SJSA1 (cell line): Measurements from ENCODE around the gene ELK1. TPM values are rescaled to one million over a fixed set of nuclear protein-coding genes. Genes with fewer than 3 reads are reported as not detected.
"Not testable (repeated sequence)": the region's sequence is repeated elsewhere in the genome, so short reads cannot be mapped to it uniquely, and the experiment has no call there.

Source experiments
- DNase-seq, 2 experiments: peaks; one replicate each; pipeline ENCODE4 v3.0.0-alpha.2; 2015 to 2020; ENCODE audit warnings: low spot score in 2 of 2, low read depth in 1 of 2
- H3K27ac ChIP-seq: fragments of 250-450 bp; sonication (Bioruptor Pico); 2 replicates; pipeline ENCODE4 v1.5.1; 2020; ENCODE audit warnings: mild to moderate bottlenecking, moderate library complexity
- H3K27me3 ChIP-seq: fragments of 250-450 bp; sonication (Bioruptor Pico); replicated peaks from 2 replicates; pipeline ENCODE4 v1.5.1; 2020; ENCODE audit warnings: mild to moderate bottlenecking, moderate library complexity
- H3K36me3 ChIP-seq: fragments of 250-450 bp; sonication (Bioruptor Pico); 2 replicates; pipeline ENCODE4 v1.5.1; 2020; ENCODE audit warnings: mild to moderate bottlenecking
- H3K4me1 ChIP-seq: fragments of 250-450 bp; sonication (Bioruptor Pico); replicated peaks from 2 replicates; pipeline ENCODE4 v1.6.1; 2021; ENCODE audit warnings: mild to moderate bottlenecking
- H3K4me3 ChIP-seq: fragments of 250-450 bp; sonication (Bioruptor Pico); 2 replicates; pipeline ENCODE4 v1.5.1; 2020; ENCODE audit warnings: mild to moderate bottlenecking
- H3K9me3 ChIP-seq: fragments of 250-450 bp; sonication (Bioruptor Pico); replicated peaks from 2 replicates; pipeline ENCODE4 v1.5.1; 2020; ENCODE audit warnings: mild to moderate bottlenecking
- total RNA-seq: library from RNA; depleted of rRNA; stranded (reverse); fragments of >200 nt; shearing (Covaris generic); gene quantifications from 2 replicates; pipeline ENCODE4 v1.2.3, GENCODE V29; 2014

Gene ELK1
- total RNA-seq, 1 experiment from 2014 or later: 32.6 TPM

DNA sequence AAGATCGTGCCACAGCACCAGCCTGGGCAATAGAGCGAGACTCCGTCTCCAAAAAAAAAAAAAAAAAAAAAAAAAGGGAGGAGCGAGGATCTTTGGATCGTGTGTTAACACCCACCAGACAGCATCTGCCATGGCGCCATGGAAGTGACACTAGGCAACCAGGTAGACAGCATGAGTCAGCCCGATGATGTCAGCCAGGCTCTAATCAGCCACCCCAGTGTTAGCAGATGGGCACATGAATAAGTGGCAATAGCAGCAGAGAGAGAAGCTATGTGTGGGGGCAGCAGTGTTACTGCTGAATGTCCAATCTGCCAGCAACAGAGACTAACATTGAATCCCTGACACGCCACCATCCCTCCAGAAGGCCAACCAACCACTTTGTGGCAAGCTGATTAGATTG is 37.3 kb downstream of the ELK1 start:
- Histone ChIP-seq H3K4me3 (no peak overlapping the region), H3K36me3 (no peaks in the 10 kb centered on the region), H3K27ac (no peak overlapping the region), H3K4me1 (no peaks in the 10 kb centered on the region), H3K9me3 (no peaks in the 10 kb centered on the region), H3K27me3 (no peaks in the 10 kb centered on the region)
- DNase-seq: no peak

DNA sequence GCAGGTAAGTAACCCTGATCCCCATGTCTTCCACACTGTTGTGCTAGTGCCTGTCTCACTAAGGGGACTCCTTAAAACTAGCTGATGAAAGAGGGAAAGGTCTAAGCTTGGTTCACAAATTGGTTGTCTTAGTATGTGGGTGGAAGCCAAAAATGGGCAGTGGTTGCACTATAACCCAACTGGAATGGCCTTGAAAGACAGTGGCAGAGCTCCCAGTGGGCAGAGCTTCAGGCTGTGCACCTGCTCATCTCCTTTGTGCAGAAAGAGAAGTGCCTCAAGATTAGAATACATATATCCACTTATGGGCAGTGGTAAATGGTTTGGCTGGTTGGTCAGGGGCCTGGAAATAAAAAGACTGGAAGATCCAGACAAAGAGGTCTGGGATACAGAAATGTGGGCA is 37.9 kb downstream of the ELK1 start:
- H3K4me3 ChIP-seq: no peak overlapping the region
- H3K36me3 ChIP-seq: no peaks in the 10 kb centered on the region
- no peaks in the 10 kb centered on the region for H3K9me3 ChIP-seq
- H3K27me3 ChIP-seq: no peaks in the 10 kb centered on the region
- no peak overlapping the region for H3K27ac ChIP-seq
- H3K4me1 ChIP-seq: no peaks in the 10 kb centered on the region
- DNase-seq: no peak

GRCh38 chrX:47611926-47612325 is 38.4 kb downstream of the ELK1 start:
- no peak for DNase-seq
- no peaks in the 10 kb centered on the region for H3K36me3 ChIP-seq
- no peak overlapping the region for H3K4me3 ChIP-seq
- H3K27me3 ChIP-seq: no peaks in the 10 kb centered on the region
- no peaks in the 10 kb centered on the region for H3K4me1 ChIP-seq
- H3K9me3 ChIP-seq: no peaks in the 10 kb centered on the region
- H3K27ac ChIP-seq: no peak overlapping the region

- no peak overlapping the region for H3K4me3 ChIP-seq
- H3K36me3 ChIP-seq: no peaks in the 10 kb centered on the region
- H3K4me1 ChIP-seq: no peaks in the 10 kb centered on the region
- no peak for DNase-seq
- H3K9me3 ChIP-seq: no peaks in the 10 kb centered on the region
- no peaks in the 10 kb centered on the region for H3K27me3 ChIP-seq
- H3K27ac ChIP-seq: no peak overlapping the region
These were observed 38.9 kb downstream of the ELK1 start for GRCh38 chrX:47611489-47611888.

GRCh38 chrX:47610511-47610910 is 39.9 kb downstream of the ELK1 start:
- no peaks in the 10 kb centered on the region for H3K27me3 ChIP-seq
- no peaks in the 10 kb centered on the region for H3K36me3 ChIP-seq
- H3K4me3 ChIP-seq: no peak overlapping the region
- no peaks in the 10 kb centered on the region for H3K9me3 ChIP-seq
- no peaks in the 10 kb centered on the region for H3K4me1 ChIP-seq
- no peak for DNase-seq
- no peak overlapping the region for H3K27ac ChIP-seq

DNA sequence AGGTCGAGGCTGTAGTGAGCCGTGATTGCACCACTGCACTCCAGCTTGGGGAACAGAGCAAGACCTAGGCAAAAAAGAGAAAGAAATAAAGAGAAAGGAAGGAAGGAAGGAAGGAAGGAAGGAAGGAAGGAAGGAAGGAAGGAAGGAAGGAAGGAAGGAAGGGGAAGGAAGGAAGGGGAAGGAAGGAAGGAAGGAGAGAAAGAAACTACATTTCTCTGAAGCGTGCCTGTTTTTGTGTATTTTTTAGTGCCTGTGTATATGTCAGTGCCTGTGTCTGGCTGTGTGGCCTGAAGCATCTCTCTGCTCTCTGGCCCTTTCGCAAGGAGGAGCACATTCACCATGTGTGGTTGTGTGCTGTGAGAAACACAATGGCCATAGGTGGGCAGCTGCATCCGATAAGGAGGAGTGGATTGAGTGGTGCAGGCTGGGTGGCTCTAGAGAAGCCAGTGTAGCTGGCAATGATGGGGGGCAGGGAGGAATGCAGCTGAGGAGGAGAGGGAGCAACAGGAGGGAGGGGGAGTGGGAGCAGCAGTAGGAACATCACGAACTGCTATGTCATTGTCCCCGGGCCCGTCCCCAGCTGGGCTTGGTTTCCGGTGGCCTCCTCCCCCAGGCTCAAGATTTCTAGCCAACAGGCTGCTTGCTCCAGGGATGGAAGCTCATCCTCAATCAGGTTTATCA is 42.1 kb downstream of the ELK1 start:
- DNase-seq: no peak
- no peaks in the 10 kb centered on the region for H3K36me3 ChIP-seq
- H3K9me3 ChIP-seq: no peaks in the 10 kb centered on the region
- H3K27me3 ChIP-seq: no peaks in the 10 kb centered on the region
- H3K4me3 ChIP-seq: no peak overlapping the region
- no peaks in the 10 kb centered on the region for H3K4me1 ChIP-seq
- no peak overlapping the region for H3K27ac ChIP-seq

- Histone ChIP-seq H3K27ac (no peak overlapping the region), H3K27me3 (no peaks in the 10 kb centered on the region), H3K4me3 (no peak overlapping the region), H3K4me1 (no peaks in the 10 kb centered on the region), H3K9me3 (no peaks in the 10 kb centered on the region), H3K36me3 (no peaks in the 10 kb centered on the region)
- DNase-seq: no peak
These were observed 43.3 kb downstream of the ELK1 start for GRCh38 chrX:47607091-47607490.

GRCh38 chrX:47605024-47605423 is 45.3 kb downstream of the ELK1 start:
- H3K4me3 ChIP-seq: no peak overlapping the region
- no peak overlapping the region for H3K27ac ChIP-seq
- no peaks in the 10 kb centered on the region for H3K36me3 ChIP-seq
- DNase-seq: no peak
- no peaks in the 10 kb centered on the region for H3K27me3 ChIP-seq
- H3K9me3 ChIP-seq: no peaks in the 10 kb centered on the region
- no peaks in the 10 kb centered on the region for H3K4me1 ChIP-seq

DNA sequence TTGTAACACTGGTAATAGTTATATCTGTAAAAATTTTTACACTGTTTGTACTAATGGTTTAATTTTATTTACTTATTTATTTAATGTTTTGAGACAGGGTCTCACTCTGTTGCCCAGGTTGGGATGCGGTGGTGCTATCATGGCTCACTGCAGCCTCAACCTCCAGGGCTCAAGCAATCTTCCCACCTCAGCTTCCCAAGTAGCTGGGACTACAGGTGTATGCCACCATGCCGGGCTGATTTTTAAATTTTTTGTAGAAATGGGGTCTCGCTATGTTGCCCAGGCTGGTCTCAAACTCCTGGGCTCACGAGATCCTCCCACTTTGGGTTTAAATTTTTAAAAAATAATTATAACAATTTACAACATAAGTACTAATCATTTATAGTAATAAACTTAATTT is 47.2 kb downstream of the ELK1 start:
- H3K4me1 ChIP-seq: not testable (repeated sequence)

GRCh38 chrX:47597222-47597621 is 53.1 kb downstream of the ELK1 start:
- Histone ChIP-seq H3K36me3 (no peaks in the 10 kb centered on the region), H3K27ac (no peak overlapping the region), H3K9me3 (no peaks in the 10 kb centered on the region), H3K27me3 (no peaks in the 10 kb centered on the region), H3K4me1 (no peaks in the 10 kb centered on the region), H3K4me3 (no peak overlapping the region)
- DNase-seq: no peak

More for the DNA sequence above, 47.2 kb downstream of the ELK1 start:
- H3K4me3 ChIP-seq, DNase-seq, H3K27me3 ChIP-seq, H3K36me3 ChIP-seq, H3K27ac ChIP-seq, H3K9me3 ChIP-seq: not testable (repeated sequence)

DNA sequence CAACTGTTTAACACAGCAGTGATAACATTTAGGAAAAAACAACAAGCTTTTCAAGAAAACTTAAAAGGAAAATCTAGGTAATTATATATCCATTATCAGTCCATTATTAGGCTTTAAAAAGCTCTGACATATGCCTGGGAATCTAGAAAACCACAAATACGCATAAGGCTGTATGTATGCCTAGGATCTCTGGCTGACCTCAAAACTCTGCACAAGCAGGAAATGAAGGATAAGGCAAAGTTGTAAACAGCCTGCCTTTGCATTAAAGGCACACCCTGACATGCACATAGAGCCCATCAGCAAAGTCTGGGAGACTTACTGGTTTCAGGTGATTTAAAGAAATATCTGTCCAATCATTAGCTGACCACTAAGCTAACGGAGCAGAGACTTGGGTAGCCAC is 54.1 kb downstream of the ELK1 start:
- H3K4me3 ChIP-seq: no peak overlapping the region
- no peaks in the 10 kb centered on the region for H3K4me1 ChIP-seq
- no peaks in the 10 kb centered on the region for H3K36me3 ChIP-seq
- H3K27ac ChIP-seq: no peak overlapping the region
- DNase-seq: no peak
- no peaks in the 10 kb centered on the region for H3K9me3 ChIP-seq
- H3K27me3 ChIP-seq: no peaks in the 10 kb centered on the region

DNA sequence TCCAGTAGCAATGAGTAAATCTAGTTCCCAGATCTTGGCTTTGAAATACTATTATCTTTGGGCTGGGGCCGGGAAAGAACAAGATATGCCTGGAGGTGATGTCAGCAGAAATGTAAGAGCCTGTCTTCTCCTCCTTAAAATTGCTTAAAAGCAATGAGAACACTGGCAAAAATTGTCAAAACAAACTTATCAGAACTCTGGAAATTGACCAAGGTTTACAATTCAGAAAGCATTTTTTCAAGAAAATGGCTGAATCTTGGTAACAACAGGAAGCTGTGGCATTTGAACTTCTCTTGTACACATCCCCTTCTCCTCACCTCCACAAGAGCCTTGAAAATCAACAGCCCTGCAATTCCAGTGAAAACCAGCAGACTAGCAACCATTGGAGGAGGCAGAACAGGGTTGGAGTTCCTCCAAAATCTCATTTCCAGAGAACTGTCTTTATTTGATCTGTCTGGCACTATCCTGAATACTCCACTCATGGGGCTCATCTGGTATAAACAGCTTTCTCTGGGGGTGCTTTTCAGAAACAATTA is 54.6 kb downstream of the ELK1 start:
- Histone ChIP-seq H3K36me3 (no peaks in the 10 kb centered on the region), H3K4me1 (no peaks in the 10 kb centered on the region), H3K27me3 (no peaks in the 10 kb centered on the region), H3K27ac (no peak overlapping the region), H3K9me3 (no peaks in the 10 kb centered on the region), H3K4me3 (no peak overlapping the region)
- no peak for DNase-seq

GRCh38 chrX:47593522-47593921 is 56.8 kb downstream of the ELK1 start:
- H3K9me3 ChIP-seq: no peaks in the 10 kb centered on the region
- H3K4me3 ChIP-seq: no peak overlapping the region
- no peak for DNase-seq
- H3K36me3 ChIP-seq: no peaks in the 10 kb centered on the region
- H3K27ac ChIP-seq: no peak overlapping the region
- no peaks in the 10 kb centered on the region for H3K4me1 ChIP-seq
- no peaks in the 10 kb centered on the region for H3K27me3 ChIP-seq

GRCh38 chrX:47590984-47591383 is 59.4 kb downstream of the ELK1 start:
- no peaks in the 10 kb centered on the region for H3K27me3 ChIP-seq
- H3K4me3 ChIP-seq: no peak overlapping the region
- H3K4me1 ChIP-seq: no peaks in the 10 kb centered on the region
- H3K9me3 ChIP-seq: no peaks in the 10 kb centered on the region
- H3K36me3 ChIP-seq: peaks cover 5% of the 10 kb centered on the region
- DNase-seq: no peak
- no peak overlapping the region for H3K27ac ChIP-seq
